DMS79 (cell line): ENCODE measurements around the gene HRNR.
"Not testable (repeated sequence)": the region's sequence is repeated elsewhere in the genome, so short reads cannot be mapped to it uniquely, and the experiment has no call there.

ENCODE experiments used
- DNase-seq: peaks from one replicate; lab custom pipeline; 2025; lab: John Stamatoyannopoulos, UW

Gene HRNR

DNA sequence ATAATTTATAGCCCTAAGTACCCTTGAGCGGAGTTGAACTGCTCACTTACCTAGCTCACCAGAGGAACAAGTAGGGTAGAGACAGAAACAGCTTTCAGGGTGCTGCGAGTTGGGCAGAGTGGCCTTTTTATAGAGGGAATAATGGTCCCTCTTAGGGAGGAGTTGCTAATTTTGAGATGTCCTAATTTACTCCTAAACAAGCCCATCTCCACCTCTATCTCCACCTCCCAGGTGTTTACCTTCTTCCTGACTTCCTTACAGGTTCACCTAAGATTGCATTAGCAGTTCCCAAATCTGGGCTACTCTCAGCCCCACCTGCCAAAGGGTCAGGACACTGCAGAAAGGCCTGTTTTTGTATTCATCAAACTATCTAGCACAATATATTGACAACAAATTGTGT, at the start of gene HRNR:
Gene HRNR (minus strand): TSS at position 101 of the 400 bp plus-strand sequence. CDS start 940 bp downstream, outside the sequence.
- no peak for DNase-seq

- not testable (repeated sequence) for DNase-seq
Measured at GRCh38 chr1:152256394-152256793, 32.4 kb upstream of the HRNR start.

DNA sequence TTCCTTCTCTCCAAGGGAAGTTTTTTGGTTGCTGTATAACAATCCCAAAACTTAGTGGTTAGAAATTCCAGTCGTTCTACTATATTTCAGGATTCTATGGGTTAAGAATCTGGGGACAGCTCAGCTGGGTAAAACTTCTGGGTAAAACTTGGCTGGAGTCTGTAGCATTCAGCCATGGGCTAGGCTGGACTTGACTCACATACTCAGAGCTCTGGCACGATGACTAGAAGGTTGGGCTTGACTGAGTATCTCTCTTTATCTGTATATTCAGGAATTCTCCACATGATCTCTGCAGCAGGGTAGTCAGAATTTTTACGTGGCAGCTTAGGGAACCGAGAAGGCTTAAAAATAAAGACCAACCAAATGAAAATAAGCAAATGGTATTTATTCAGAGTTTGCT, 28.2 kb upstream of the HRNR start:
- no peak for DNase-seq

DNA sequence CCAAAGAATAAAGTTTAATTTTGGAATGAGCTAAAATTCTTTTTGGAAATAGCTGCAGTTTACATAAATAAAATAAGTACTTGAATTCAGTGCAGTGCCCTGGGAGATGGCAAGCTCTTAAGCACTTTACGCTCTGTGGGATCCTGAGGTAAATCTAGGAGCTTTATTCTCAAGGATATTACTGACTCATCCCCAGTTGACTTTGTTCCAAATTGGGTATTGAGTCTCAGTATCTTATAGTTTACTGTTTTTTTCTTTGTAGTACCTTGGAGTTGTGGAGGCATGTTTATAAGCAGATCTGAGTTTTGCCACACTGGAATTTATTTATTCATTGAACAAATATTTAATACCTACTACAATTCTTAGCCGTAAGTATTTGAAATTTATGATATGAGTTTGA, 27.4 kb upstream of the HRNR start:
- DNase-seq: no peak

DNA sequence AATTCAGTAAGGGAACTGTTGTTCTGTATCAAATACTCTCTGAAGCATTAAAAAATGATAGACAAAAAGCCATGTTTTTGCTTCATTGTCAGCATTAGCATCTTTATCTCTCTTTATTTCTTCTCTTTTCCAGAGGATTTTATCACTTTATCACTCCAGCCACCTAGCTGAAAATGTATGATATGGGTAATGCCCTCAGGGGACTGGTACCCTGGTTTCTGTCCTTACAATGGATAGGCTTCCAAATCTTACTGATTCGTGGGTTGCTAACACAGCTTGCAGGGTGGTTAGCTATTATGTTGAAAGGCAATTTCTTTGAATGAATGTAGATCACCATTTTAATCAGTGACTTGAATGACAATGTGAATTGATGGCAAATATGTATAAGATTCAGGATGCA, 23.3 kb upstream of the HRNR start:
- no peak for DNase-seq

DNA sequence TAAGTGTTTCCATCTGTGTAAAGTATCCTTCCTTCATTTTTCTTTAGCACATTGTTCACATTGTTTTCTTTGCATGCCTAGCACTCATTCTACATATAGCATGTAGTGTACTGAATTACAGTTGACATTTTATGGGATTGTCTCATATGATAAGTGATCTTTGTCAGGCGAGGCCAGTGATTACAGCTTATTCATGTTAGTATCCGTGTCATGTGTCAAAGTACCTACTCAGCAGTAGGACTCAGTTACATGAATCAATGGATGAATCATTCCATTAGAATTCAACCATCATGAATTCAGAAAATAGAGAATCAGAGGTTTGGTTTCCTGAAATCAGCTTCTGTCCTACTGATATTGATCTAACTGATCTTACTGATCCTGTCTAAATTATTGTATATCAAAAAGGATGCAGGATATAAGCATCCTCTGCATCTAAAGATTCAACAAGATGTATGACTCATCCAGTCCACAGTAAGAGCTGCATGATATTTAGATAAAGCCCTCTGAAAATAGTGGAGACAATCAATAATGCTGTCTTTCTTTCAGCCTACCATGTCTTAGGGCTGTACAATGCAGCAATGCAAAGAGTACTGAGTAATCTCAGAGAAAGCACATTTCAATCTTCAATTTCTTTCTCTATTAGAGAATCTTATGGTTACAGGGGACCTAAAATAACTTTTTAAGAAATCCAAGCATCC, 20.7 kb upstream of the HRNR start:
- no peak for DNase-seq

DNA sequence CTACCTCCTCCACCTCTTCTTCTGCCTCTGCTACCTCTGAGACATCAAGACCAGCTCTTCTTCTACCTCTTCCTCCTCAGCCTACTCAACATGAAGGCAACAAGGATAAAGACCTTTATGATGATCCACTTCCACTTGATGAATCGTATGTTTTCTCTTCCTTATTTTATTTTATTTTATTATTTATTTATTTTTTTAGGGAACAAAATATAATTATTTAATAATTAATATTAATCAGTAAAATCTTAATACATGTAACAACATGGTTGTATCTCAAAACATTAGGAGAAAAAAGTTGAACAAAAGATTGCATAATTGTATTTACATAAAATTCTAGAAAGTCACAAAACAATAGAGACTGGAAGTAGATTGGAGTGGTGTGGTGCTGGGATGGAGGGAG, 13.1 kb upstream of the HRNR start:
- no peak for DNase-seq

GRCh38 chr1:152228831-152229230, 4.8 kb upstream of the HRNR start:
- DNase-seq: no peak

DNA sequence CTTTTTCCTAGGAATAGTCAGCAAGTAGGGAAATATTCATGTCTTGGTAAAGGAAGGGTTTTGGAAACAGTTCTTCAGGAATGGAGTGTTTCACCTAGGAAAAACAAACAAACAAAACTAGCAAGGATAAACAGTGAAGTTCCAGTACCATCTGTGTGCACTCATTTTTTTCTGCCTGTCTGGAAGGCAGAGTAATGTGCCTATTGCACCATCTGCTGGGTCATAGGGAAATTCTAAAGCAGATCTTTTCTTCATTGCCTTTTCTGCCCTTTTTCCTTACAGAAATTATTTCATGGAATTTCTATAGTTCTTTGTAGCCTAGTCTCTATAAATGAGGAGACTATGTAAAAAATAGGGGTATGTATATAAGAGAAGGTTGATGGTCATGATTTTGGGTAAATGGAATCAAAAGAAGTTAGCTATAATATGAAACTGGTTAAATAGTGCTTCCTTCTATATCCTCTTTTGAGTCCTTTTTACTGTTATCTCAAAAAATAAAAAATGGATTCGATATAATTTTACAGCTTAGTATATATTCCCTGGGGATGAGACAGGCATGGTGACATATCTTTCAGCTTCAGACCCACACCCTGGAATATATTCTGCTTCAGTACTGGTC, 3.4 kb upstream of the HRNR start:
- no peak for DNase-seq

DNA sequence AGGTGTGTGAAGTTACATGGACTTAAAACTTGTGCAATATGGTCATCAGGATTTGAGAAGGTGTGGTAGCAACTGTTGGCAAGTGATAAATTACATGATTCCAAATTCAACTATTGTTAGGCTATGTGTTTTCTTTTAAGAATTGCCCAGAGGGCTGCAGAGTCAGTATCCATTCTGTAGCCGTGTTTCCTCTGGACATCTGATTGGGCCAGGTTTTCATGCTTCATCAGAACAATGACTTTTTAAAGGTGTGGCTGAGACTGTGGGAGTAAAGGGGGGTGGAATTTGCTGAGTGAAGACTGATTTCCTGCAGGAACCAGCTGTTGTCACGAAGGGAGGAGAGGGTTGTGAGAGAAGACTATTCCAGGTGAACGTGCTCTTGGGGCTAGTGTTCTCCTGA, 1.7 kb upstream of the HRNR start:
- DNase-seq: no peak

DNA sequence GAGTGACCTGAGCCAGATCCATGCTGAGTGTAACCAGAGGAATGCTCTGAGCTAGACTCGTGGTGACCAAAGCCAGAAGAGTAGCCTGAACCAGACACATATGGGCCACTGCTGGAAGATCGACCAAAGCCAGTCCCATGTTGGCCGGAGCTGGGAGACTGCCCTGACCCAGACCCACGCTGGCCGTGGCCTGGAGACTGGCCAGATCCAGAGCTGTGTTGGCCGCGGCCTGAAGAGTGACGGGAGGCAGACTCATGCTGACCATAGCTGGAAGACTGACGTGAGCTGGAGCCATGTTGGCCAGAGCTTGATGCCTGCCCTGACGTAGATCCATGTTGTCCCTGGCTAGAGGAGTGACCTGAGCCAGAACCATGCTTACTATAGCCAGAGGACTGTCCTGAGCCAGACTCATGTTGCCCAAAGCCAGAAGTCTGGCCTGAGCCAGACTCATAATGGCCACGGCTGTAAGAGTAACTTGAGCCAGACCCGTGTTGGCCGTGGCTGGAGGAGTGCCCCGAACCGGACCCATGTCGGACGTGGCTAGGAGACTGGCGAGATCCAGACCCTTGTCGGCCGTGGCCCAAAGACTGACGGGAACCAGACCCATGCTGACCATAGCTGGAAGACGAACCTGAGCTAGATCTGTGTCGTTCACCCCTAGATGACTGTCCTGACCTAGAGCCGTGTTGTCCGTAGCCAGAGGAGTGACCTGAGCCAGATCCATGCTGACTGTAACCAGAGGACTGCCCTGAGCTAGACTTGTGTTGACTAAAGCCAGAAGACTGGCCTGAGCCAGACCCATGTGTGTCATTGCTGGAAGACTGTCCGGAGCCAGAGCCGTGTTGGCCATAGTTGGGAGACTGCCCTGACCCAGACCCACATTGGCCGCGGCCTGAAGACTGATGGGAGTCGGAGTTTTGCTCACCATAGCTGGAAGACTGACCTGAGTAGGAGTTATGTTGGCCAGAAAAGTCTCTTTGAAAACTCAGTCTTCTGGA, 3.5 kb downstream of the HRNR start:
- DNase-seq: no peak

GRCh38 chr1:152219438-152219837, 4.6 kb downstream of the HRNR start:
- not testable (repeated sequence) for DNase-seq

DNA sequence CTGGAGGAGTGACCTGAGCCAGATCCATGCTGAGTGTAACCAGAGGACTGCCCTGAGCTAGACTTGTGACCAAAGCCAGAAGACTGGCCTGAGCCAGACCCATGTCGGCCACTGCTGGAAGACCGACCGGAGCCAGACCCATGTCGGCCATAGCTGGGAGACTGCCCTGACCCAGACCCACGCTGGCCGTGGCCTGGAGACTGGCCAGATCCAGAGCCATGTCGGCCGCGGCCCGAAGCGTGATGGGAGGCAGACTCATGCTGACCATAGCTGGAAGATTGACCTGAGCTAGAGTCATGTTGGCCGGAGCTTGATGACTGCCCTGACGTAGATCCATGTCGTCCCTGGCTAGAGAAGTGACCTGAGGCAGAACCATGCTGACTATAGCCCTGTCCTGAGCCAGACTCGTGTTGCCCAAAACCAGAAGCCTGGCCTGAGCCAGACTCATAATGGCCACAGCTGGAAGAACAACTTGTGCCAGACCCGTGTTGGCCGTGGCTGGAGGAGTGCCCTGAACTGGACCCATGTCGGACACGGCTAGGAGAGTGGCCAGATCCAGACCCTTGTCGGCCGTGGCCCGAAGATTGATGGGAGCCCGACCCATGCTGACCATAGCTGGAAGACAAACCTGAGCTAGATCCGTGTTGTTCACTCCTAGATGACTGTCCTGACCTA, 5.1 kb downstream of the HRNR start:
- no peak for DNase-seq

GRCh38 chr1:152215604-152216003, 8.4 kb downstream of the HRNR start:
- DNase-seq: not testable (repeated sequence)

DNA sequence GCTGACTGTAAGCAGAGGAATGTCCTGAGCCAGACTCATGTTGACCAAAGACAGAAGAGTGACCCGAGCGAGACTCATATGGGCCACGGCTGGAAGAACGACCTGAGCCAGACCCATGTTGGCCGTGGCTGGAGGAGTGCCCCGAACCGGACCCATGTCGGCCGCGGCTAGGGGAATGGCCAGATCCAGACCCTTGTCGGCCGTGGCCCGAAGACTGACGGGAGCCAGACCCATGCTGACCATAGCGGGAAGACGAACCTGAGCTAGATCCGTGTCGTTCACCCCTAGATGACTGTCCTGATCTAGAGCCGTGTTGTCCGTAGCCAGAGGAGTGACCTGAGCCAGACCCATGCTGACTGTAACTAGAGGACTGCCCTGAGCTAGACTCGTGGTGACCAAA, 9.1 kb downstream of the HRNR start:
- DNase-seq: not testable (repeated sequence)

- DNase-seq: no peak
Measured at GRCh38 chr1:152198982-152199381, 25.0 kb downstream of the HRNR start.

- DNase-seq: no peak
Measured at GRCh38 chr1:152197361-152197941, 26.5 kb downstream of the HRNR start.

DNA sequence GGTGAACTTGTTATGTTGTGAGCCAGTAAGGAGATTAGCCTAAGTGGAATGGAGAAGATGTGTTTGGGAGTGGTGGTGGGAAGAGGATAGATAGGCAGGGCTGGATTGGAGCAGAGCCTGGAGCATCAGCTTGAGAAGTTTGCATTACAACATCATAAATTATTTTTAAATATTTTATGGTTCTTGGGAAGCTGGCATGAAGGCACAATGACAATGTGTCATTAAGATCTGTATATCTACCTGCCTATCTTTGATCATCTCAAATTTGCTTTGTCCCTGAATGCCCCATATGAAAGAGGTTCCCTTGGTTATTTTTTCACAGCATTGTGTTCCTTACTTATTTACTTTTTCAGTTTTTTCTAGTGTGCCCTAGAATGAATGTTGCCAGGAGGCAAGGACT, 32.3 kb downstream of the HRNR start:
- DNase-seq: no peak

GRCh38 chr1:152191260-152191659, 32.7 kb downstream of the HRNR start:
- no peak for DNase-seq

DNA sequence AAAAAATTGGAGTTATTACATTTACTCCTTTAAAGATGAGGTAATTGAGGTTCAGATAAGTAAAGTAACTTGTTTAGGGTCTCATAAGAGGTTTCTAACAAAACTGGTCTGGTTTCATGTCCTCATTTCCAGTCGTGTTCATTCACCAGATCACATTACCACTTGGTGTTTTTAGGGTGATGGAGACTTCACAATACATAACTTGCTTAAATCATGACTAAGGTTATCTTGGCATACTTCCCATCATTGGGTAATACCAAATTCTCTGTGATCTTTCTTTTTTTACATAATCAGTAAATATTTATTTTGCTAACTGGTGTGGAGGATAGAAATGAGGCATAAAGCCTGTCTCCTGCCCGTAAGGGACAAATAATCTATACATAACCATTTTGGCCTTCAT, 33.4 kb downstream of the HRNR start:
- no peak for DNase-seq

DNA sequence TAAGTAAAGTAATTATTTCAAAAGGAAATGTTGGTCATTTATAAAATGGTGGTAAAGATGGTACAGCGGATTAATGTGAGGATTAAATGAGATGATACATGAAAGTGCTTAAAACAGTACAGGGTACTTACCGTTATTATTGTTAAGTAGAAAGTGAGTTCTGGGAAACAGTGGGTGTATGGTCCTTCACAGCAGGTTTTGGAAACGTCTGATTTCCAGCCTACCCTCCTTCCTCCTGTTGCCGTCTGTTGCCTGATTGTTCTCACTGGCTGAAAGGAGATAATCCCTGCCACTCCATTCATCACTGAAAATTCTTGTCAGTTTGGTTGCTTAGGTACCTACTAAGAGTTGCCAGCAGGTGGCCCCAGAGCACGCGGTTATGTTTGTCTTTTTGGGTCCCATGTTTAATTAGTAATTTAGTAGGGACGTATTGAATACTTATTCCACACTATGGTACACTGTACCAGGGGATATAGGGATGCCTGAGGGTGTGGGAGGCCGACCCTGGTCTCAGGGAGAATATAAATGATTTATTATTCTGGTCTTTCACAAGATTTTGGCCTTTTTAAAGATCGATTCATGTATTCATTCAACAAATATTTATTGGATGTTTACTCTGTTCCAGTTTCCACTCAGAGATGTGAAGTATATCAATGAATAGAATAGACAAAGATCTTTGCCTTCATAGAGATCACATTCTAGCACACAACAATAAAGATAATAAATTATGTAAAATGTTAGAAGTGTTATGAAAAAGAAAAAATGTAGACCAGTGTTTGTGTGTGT, 34.1 kb downstream of the HRNR start:
- no peak for DNase-seq
